ENCODE measurements around the gene TBX1.

Gene TBX1

DNA sequence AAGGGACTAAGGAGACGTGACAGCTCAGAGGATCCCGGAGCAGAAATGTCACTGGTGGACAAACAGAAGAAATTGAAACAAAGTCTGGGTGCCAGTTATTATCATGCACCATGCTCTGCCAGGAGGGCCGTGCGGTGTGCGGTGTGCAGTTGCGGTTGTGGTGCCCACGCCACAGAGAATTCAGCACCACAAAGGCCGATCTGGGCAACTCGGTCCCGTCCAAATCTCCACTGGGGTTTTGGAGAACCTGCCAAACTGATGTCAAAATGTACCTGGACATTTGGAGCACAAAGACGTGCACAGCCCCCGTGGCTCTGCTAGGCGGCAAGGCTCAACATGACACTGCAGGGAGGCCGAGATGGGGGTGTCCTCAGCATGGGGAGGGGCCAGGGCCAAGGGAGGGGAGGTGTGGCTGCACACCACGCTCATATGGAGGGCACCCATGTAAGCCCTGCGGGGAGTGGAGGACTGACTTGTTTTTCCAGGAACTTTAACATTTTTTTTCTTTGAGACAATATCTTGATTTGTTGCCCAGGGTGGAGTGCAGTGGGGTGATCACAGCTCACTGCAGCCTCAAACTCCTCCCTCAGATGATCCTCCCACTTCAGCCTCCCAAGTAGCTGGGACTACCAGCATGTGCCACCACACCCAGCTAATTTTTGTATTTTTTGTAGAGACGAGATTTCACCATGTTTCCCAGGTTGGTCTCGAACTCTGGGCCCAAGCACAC lies 54.7 kb downstream of the TBX1 start:
- DNase-seq (ENCODE audit: low spot score) = no peak

DNA sequence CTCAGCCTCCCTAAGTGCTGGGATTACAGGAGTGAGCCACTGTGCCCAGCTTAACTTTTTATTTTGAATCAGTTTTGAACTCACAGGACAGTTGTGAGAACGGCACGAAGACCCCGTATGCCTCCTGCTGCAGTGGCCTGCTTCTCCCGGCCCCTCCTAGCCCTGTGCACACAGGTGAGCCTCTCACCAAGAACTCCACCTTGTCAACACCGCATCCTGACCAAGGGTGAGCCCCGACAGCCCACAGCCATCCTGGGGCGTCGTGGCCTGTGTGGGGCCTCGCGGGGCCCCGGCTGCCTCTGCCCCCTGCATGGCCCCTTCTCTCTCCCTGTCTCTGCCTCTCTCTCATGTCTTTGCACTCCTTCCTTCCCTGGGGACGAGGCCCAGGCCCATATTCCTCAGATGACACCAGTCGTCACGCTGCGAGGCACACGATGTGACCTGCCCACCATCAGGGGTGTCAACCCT lies 55.3 kb downstream of the TBX1 start:
- DNase-seq (ENCODE audit: low spot score) = no peak

- DNase-seq (ENCODE audit: low spot score) = no peak
These were observed 56.0 kb downstream of the TBX1 start for GRCh38 chr22:19816372-19817119.
